DND-41 (cell line): Measurements from ENCODE around the gene ZBTB42.

ENCODE experiments used
- ATAC-seq: fragments of 200-7000 bp; cut with Tn5 transposase; 3 replicates; pipeline ENCODE4 v1.9.1; 2021; ENCODE audit warnings: low read depth; ENCODE audit not compliant: insufficient read depth
- DNase-seq: peaks from one replicate; pipeline ENCODE4 v3.0.0-alpha.2; 2020
- H2AFZ ChIP-seq: 2 replicates; pipeline ENCODE4 v1.6.0; 2012; ENCODE audit warnings: low read depth, low read length
- H3K27ac ChIP-seq: 2 replicates; pipeline ENCODE4 v1.5.1; 2012; ENCODE audit warnings: low read length, inconsistent platforms
- H3K27me3 ChIP-seq: fragments of 200-600 bp; sonication (generic); 2 replicates; pipeline ENCODE4 v1.6.0; 2012; ENCODE audit warnings: low read length, mild to moderate bottlenecking, inconsistent platforms; ENCODE audit not compliant: insufficient read depth, poor library complexity
- H3K36me3 ChIP-seq: 2 replicates; pipeline ENCODE4 v1.5.1; 2012; ENCODE audit warnings: low read length, inconsistent platforms; ENCODE audit not compliant: insufficient read depth
- H3K4me1 ChIP-seq: 2 replicates; pipeline ENCODE4 v1.5.1; 2012; ENCODE audit warnings: mild to moderate bottlenecking, low read length; ENCODE audit not compliant: insufficient read depth
- H3K4me2 ChIP-seq: 2 replicates; pipeline ENCODE4 v1.6.0; 2012; ENCODE audit warnings: mild to moderate bottlenecking, moderate library complexity, low read length, inconsistent platforms; ENCODE audit not compliant: insufficient read depth
- H3K4me3 ChIP-seq, 2 experiments: fragments of 200-600 bp in 1 of 2; shearing (Covaris generic) in 1 of 2; 2 replicates each; pipeline ENCODE4 v1.5.1; 2012 to 2016; ENCODE audit warnings: inconsistent platforms in 2 of 2, low read length in 2 of 2, mild to moderate bottlenecking in 2 of 2, low read depth in 1 of 2, moderate library complexity in 1 of 2
- H3K79me2 ChIP-seq: 2 replicates; pipeline ENCODE4 v1.6.0; 2012; ENCODE audit warnings: low read length, inconsistent platforms; ENCODE audit not compliant: insufficient read depth
- H3K9ac ChIP-seq: 2 replicates; pipeline ENCODE4 v1.6.0; 2012; ENCODE audit warnings: low read depth, mild to moderate bottlenecking, inconsistent platforms, low read length, moderate library complexity
- H3K9me3 ChIP-seq: 2 replicates; pipeline ENCODE4 v1.5.1; 2012; ENCODE audit warnings: low read length, moderate library complexity, mild to moderate bottlenecking, inconsistent platforms; ENCODE audit not compliant: insufficient read depth, severe bottlenecking
- H4K20me1 ChIP-seq: 2 replicates; pipeline ENCODE4 v1.6.0; 2012; ENCODE audit warnings: low read length; ENCODE audit not compliant: insufficient read depth
- EZH2 ChIP-seq: IDR thresholded peaks from 3 replicates; pipeline ENCODE4 v1.6.1; 2012; ENCODE audit warnings: borderline replicate concordance, low read depth, mild to moderate bottlenecking, moderate library complexity, low read length, inconsistent platforms; ENCODE audit not compliant: severe bottlenecking
- TF ChIP-seq, protein P1 (sequence below): IDR thresholded peaks from 2 replicates; pipeline ENCODE4 v1.5.1; 2012; ENCODE audit warnings: borderline replicate concordance, low read length, moderate library complexity, mild to moderate bottlenecking; ENCODE audit not compliant: poor library complexity, severe bottlenecking; ENCODE audit errors: extremely low read depth

The ZBTB42 gene

GRCh38 chr14:104755621-104756020 is 45.3 kb upstream of the ZBTB42 start:
- Histone ChIP-seq H2AFZ (no peak overlapping the region), H3K9ac (peak overlapping the region; percentile 82), H3K4me3 (peak overlapping the region in 1 of 2 experiments; percentile 89; a peak in 1 of 4 replicates), H3K4me2 (peak overlapping the region; percentile 86; the same call in 1 of the 2 replicates), H3K27me3 (no peaks in the 10 kb centered on the region), H3K9me3 (no peaks in the 10 kb centered on the region), H3K4me1 (peaks cover 55% of the 10 kb centered on the region), H3K27ac (no peak overlapping the region), H3K36me3 (peaks cover 65% of the 10 kb centered on the region), H3K79me2 (peaks cover 75% of the 10 kb centered on the region), H4K20me1 (peaks cover 70% of the 10 kb centered on the region)
- no peak for DNase-seq
- ATAC-seq: no peak
- TF ChIP-seq, protein P1, sequence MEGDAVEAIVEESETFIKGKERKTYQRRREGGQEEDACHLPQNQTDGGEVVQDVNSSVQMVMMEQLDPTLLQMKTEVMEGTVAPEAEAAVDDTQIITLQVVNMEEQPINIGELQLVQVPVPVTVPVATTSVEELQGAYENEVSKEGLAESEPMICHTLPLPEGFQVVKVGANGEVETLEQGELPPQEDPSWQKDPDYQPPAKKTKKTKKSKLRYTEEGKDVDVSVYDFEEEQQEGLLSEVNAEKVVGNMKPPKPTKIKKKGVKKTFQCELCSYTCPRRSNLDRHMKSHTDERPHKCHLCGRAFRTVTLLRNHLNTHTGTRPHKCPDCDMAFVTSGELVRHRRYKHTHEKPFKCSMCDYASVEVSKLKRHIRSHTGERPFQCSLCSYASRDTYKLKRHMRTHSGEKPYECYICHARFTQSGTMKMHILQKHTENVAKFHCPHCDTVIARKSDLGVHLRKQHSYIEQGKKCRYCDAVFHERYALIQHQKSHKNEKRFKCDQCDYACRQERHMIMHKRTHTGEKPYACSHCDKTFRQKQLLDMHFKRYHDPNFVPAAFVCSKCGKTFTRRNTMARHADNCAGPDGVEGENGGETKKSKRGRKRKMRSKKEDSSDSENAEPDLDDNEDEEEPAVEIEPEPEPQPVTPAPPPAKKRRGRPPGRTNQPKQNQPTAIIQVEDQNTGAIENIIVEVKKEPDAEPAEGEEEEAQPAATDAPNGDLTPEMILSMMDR: no peak
- TF ChIP-seq EZH2: no peak

DNA sequence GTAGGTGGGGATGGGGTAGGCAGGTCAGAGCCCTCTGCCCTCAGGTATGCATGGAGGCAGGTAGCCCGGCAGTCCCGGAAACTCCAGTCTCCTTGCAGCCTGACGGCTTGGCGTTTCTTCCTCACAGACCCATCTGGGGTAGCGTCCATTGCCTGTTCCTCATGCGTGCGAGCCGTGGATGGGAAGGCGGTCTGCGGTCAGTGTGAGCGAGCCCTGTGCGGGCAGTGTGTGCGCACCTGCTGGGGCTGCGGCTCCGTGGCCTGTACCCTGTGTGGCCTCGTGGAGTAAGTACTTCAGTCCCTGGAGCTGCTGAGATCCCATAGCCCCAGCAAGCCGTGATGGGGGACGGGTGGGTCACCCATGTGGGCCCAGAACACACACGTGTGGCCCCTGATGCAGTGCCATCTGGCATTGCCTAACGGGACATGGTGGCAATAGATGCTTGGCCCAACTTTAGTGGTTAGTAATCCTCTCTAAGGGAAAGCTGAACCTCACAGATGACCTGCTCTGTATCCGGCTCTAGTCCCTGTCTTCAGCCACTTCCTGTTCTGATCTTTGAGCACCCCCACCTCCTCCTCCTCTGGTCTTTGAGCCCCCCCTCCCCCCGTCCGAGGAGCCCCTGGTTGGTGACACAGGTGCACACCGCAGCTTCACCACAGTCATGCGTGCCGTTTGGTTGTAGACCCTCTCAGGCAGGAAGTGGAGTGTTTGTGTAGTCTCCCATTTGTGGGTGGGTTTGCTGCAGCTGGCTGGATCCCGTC is 44.2 kb upstream of the ZBTB42 start:
- Histone ChIP-seq H3K79me2 (peaks cover 75% of the 10 kb centered on the region), H3K4me1 (peaks cover 53% of the 10 kb centered on the region), H3K27me3 (no peaks in the 10 kb centered on the region), H3K9ac (peak overlapping the region; percentile 35), H3K9me3 (no peaks in the 10 kb centered on the region), H4K20me1 (peaks cover 79% of the 10 kb centered on the region), H3K36me3 (peaks cover 74% of the 10 kb centered on the region), H3K27ac (peak overlapping the region; percentile 72), H2AFZ (no peak overlapping the region), H3K4me2 (peak overlapping the region; percentile 86), H3K4me3 (0 out of 4 replicates have a peak overlapping the region, but pooled peaks of 1 of the 2 experiments have one; percentile 33)
- no peak for TF ChIP-seq EZH2
- TF ChIP-seq, protein P1: no peak
- ATAC-seq (peak; percentile 18), DNase-seq (peak; percentile 82)

GRCh38 chr14:104757238-104757585 is 43.7 kb upstream of the ZBTB42 start:
- no peaks in the 10 kb centered on the region for H3K27me3 ChIP-seq
- no peak for DNase-seq
- no peak overlapping the region for H2AFZ ChIP-seq
- H3K36me3 ChIP-seq: peaks cover 77% of the 10 kb centered on the region
- TF ChIP-seq, protein P1: no peak
- no peak for TF ChIP-seq EZH2
- peaks cover 79% of the 10 kb centered on the region for H4K20me1 ChIP-seq
- peaks cover 47% of the 10 kb centered on the region for H3K4me1 ChIP-seq
- peak overlapping the region; percentile 72 for H3K27ac ChIP-seq
- peak overlapping the region; percentile 35 for H3K9ac ChIP-seq
- H3K79me2 ChIP-seq: peaks cover 72% of the 10 kb centered on the region
- no peaks in the 10 kb centered on the region for H3K9me3 ChIP-seq
- peak overlapping the region; percentile 86 for H3K4me2 ChIP-seq
- no peak for ATAC-seq
- H3K4me3 ChIP-seq: no peak overlapping the region
